ENCODE data around the gene HGFAC. TPM values are rescaled to one million over a fixed set of nuclear protein-coding genes. Genes with fewer than 3 reads are reported as not detected.

HGFAC gene
- total RNA-seq, 6 donors from 2014 or later, result 0.20 to 1.1 (median 0.49) TPM; not detected in 1

- peak; percentile 20 to 66 for ATAC-seq (ENCODE audit: low FRiP score in 2 of 2)
- H3K4me3 ChIP-seq, result no peak overlapping the region
- H3K4me1 ChIP-seq, result peaks cover 0 to 10% (median 3%) of the 10 kb centered on the region in 4 donors
- TF ChIP-seq, protein P1, sequence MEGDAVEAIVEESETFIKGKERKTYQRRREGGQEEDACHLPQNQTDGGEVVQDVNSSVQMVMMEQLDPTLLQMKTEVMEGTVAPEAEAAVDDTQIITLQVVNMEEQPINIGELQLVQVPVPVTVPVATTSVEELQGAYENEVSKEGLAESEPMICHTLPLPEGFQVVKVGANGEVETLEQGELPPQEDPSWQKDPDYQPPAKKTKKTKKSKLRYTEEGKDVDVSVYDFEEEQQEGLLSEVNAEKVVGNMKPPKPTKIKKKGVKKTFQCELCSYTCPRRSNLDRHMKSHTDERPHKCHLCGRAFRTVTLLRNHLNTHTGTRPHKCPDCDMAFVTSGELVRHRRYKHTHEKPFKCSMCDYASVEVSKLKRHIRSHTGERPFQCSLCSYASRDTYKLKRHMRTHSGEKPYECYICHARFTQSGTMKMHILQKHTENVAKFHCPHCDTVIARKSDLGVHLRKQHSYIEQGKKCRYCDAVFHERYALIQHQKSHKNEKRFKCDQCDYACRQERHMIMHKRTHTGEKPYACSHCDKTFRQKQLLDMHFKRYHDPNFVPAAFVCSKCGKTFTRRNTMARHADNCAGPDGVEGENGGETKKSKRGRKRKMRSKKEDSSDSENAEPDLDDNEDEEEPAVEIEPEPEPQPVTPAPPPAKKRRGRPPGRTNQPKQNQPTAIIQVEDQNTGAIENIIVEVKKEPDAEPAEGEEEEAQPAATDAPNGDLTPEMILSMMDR (IDR thresholded peaks at IDR 0.05), result peak; percentile 98 to 99 (median 98)
- TF ChIP-seq POLR2A (IDR thresholded peaks at IDR 0.05), result no peak
- WGBS, 2 donors, result 31% methylated on average over 31 of the region's 36 CpGs; no CpG with 5 or more reads in 1 of the 2 donors
- H3K9me3 ChIP-seq, result no peaks in the 10 kb centered on the region
- no peaks in the 10 kb centered on the region for H3K27me3 ChIP-seq
- no peak overlapping the region for H3K27ac ChIP-seq
- DNase-seq, result peak; percentile 41 to 93
- H3K36me3 ChIP-seq, result no peaks in the 10 kb centered on the region
Observed at GRCh38 chr4:3442959-3443749, 1.4 kb downstream of the HGFAC start.

GRCh38 chr4:3443750-3444309 lies 2.1 kb downstream of the HGFAC start:
- no peak overlapping the region for H3K4me3 ChIP-seq
- TF ChIP-seq POLR2AphosphoS5 (IDR thresholded peaks at IDR 0.05), result no peak
- TF ChIP-seq EP300 (IDR thresholded peaks at IDR 0.05), result no peak
- TF ChIP-seq, protein P1 (IDR thresholded peaks at IDR 0.05), result peak in 1 of 6 experiments; percentile 41
- no peaks in the 10 kb centered on the region for H3K27me3 ChIP-seq
- 50 to 69% methylated on average over 2 to 16 of the region's 17 CpGs for WGBS, 2 donors
- ATAC-seq (ENCODE audit: low FRiP score in 2 of 2) (no peak), DNase-seq (no peak)
- H3K36me3 ChIP-seq, result no peaks in the 10 kb centered on the region
- H3K9me3 ChIP-seq, result no peaks in the 10 kb centered on the region
- no peak overlapping the region for H3K27ac ChIP-seq
- peaks cover 0 to 10% (median 3%) of the 10 kb centered on the region in 4 donors for H3K4me1 ChIP-seq

DNA sequence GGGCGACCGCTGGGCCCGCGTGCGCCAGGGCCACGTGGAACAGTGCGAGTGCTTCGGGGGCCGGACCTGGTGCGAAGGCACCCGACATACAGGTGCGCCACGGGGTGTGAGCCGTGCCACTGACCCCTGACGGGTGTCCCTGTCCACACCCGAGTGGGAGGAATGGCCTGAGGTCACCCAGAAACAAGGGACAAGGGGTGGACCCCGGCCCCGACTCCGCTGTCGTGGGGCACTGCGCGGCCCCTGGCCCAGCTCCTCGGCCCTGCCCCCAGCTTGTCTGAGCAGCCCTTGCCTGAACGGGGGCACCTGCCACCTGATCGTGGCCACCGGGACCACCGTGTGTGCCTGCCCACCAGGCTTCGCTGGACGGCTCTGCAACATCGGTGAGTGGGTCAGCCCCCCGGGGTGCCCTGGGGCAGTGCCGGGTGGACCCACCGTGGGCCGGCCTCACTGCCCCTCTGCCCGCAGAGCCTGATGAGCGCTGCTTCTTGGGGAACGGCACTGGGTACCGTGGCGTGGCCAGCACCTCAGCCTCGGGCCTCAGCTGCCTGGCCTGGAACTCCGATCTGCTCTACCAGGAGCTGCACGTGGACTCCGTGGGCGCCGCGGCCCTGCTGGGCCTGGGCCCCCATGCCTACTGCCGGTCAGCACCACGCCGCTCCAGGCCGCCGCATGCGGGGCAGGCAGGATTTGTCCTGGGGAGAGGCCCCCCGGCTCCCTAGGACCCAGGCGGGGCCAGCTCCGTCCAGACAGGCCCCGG lies 2.8 kb downstream of the HGFAC start:
- Histone ChIP-seq H3K4me3 (no peak overlapping the region), H3K27me3 (no peaks in the 10 kb centered on the region), H3K27ac (no peak overlapping the region), H3K9me3 (no peaks in the 10 kb centered on the region), H3K36me3 (no peaks in the 10 kb centered on the region), H3K4me1 (peaks cover 0 to 10% (median 3%) of the 10 kb centered on the region in 4 donors)
- WGBS, 2 donors, result 98% methylated on average over 7 to 25 of the region's 56 CpGs
- DNase-seq, result peak in 1 of 2 donors; percentile 84
- TF ChIP-seq POLR2A (IDR thresholded peaks at IDR 0.05) (no peak), POLR2AphosphoS5 (IDR thresholded peaks at IDR 0.05) (no peak), EP300 (IDR thresholded peaks at IDR 0.05) (no peak)
- TF ChIP-seq, protein P1 (IDR thresholded peaks at IDR 0.05), result no peak
- no peak for ATAC-seq (ENCODE audit: low FRiP score in 2 of 2)

GRCh38 chr4:3445111-3445820 lies 3.5 kb downstream of the HGFAC start:
- no peak for ATAC-seq (ENCODE audit: low FRiP score in 2 of 2)
- 85% methylated on average over 28 of the region's 34 CpGs; no CpG with 5 or more reads in 1 of the 2 donors for WGBS, 2 donors
- no peak overlapping the region for H3K4me3 ChIP-seq
- peak in 1 of 2 donors; percentile 73 for DNase-seq
- TF ChIP-seq EP300 (IDR thresholded peaks at IDR 0.05), result no peak
- TF ChIP-seq POLR2A (IDR thresholded peaks at IDR 0.05), result no peak
- no peak for TF ChIP-seq POLR2AphosphoS5 (IDR thresholded peaks at IDR 0.05)
- H3K9me3 ChIP-seq, result no peaks in the 10 kb centered on the region
- H3K36me3 ChIP-seq, result no peaks in the 10 kb centered on the region
- H3K27ac ChIP-seq, result no peak overlapping the region
- peaks cover 0 to 10% (median 3%) of the 10 kb centered on the region in 4 donors for H3K4me1 ChIP-seq
- no peaks in the 10 kb centered on the region for H3K27me3 ChIP-seq

Measured in upper lobe of left lung (tissue), 6 donors.